ENCODE measurements around the gene SLC28A1. TPM values are rescaled to one million over a fixed set of nuclear protein-coding genes. Genes with fewer than 3 reads are reported as not detected.

Gene SLC28A1
- total RNA-seq, 1 experiment from 2014 or later, result not detected

DNA sequence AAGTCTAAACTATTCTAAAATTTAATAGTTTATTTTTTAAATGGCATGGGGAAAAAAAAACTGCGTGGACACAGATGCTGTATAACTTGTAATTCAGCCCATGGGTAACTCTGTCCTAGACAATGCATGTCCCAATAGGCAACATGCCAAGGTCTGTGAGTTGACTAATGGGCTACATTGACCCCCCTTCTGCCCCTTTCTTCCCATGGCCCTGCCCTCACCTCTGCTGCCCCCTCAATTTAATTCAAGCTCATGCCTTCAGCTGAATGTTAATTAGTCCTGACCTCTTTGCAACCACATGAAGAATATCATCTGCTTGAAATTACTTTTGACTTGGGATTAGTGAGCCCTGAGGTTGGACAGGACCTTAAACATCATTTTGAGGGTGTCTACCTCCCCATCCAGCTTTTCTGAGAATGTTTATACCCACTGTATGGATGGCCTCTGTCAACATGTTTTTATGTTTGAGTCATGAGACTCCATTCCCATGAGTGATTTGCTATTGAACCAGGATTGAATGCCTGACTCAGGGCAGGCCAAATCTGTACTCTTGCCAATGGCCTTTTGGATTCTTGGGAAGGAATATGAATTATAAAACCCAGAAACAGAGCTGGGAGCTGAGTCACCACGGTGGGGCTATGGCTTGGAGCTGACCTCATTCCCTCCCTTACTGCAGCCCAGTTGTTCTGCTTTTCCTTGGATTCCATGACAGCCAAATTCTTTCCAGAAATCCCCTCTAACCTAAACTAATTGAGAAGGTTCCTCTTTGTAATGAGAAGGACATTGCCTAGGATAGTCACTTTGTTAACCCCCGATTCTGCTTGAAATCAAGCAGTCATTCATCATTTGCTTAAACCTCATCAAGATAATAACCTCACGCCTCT is 63.7 kb downstream of the SLC28A1 start:
- no peak overlapping the region for H3K27ac ChIP-seq (ENCODE audit: low read length)
- ChIA-PET CTCF (interaction anchor here (0.6 kb wide), 1 partner anchor 349 kb away, joined by 4 read pairs; no protein-coding TSS in a partner anchor), POLR2A (no interaction called here)
- TF ChIP-seq SIN3A (IDR thresholded peaks at IDR 0.05; ENCODE audit: borderline replicate concordance, insufficient read depth, low read depth, low read length), result no peak
- no peak for TF ChIP-seq REST (IDR thresholded peaks at IDR 0.05; ENCODE audit: insufficient read depth in 1 of 2, low read depth in 2 of 2, low read length in 1 of 2)
- TF ChIP-seq, protein P1, sequence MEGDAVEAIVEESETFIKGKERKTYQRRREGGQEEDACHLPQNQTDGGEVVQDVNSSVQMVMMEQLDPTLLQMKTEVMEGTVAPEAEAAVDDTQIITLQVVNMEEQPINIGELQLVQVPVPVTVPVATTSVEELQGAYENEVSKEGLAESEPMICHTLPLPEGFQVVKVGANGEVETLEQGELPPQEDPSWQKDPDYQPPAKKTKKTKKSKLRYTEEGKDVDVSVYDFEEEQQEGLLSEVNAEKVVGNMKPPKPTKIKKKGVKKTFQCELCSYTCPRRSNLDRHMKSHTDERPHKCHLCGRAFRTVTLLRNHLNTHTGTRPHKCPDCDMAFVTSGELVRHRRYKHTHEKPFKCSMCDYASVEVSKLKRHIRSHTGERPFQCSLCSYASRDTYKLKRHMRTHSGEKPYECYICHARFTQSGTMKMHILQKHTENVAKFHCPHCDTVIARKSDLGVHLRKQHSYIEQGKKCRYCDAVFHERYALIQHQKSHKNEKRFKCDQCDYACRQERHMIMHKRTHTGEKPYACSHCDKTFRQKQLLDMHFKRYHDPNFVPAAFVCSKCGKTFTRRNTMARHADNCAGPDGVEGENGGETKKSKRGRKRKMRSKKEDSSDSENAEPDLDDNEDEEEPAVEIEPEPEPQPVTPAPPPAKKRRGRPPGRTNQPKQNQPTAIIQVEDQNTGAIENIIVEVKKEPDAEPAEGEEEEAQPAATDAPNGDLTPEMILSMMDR (IDR thresholded peaks at IDR 0.05), result no peak
- no peaks in the 10 kb centered on the region for H3K36me3 ChIP-seq (ENCODE audit: control insufficient read depth, insufficient read depth, low read length)
- H3K4me1 ChIP-seq (ENCODE audit: control insufficient read depth, insufficient read depth, low read length), result no peaks in the 10 kb centered on the region
- H3K9me3 ChIP-seq (ENCODE audit: control insufficient read depth, insufficient read depth, low read depth, low read length), result no peaks in the 10 kb centered on the region
- in situ Hi-C loops (cut with HindIII; ENCODE audit: low pct_unique_long_range_greater_than_20kb, low sequenced_read_pairs) (no loop called here), intact Hi-C loops (cut with micrococcal nuclease; ENCODE audit: unreplicated experiment) (no loop called here)
- no peaks in the 10 kb centered on the region for H3K27me3 ChIP-seq (ENCODE audit: control insufficient read depth, insufficient read depth, low read length)
- DNase-seq (ENCODE audit: low read depth, low spot score) (no peak), ATAC-seq (no peak)
- H3K4me3 ChIP-seq (ENCODE audit: low read depth in 2 of 2, low read length in 2 of 2), result no peak overlapping the region
- BruUV-seq (replicated peaks), result no TSS peak

DNA sequence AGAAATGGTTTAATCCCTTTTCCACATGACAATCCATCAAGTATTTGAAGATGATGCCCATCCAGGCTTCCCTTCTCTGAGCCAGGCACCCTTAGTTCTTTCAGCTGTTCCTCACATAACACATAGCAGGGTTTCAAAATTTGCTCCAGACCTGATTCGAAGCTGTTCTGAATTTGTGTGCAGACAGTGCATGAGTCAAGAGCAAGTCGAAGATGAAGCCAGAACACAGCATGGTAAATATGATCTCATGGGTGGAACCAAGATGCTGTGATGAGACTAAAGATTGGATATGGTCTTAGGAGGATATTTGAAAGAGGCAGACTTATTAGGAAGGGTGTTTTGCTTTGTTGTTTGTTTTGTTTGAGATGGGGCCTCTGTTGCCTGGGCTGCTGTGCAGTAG is 64.6 kb downstream of the SLC28A1 start:
- no TSS peak for BruUV-seq (replicated peaks)
- in situ Hi-C loops (cut with HindIII; ENCODE audit: low pct_unique_long_range_greater_than_20kb, low sequenced_read_pairs) (no loop called here), intact Hi-C loops (cut with micrococcal nuclease; ENCODE audit: unreplicated experiment) (no loop called here)
- DNase-seq (ENCODE audit: low read depth, low spot score), result no peak
- ATAC-seq, result no peak
- Histone ChIP-seq H3K4me1 (ENCODE audit: control insufficient read depth, insufficient read depth, low read length) (no peaks in the 10 kb centered on the region; the same call in 1 of the 2 replicates), H3K4me3 (ENCODE audit: low read depth in 2 of 2, low read length in 2 of 2) (no peak overlapping the region), H3K27ac (ENCODE audit: low read length) (no peak overlapping the region), H3K27me3 (ENCODE audit: control insufficient read depth, insufficient read depth, low read length) (no peaks in the 10 kb centered on the region), H3K36me3 (ENCODE audit: control insufficient read depth, insufficient read depth, low read length) (no peaks in the 10 kb centered on the region), H3K9me3 (ENCODE audit: control insufficient read depth, insufficient read depth, low read depth, low read length) (no peaks in the 10 kb centered on the region)
- TF ChIP-seq REST (IDR thresholded peaks at IDR 0.05; ENCODE audit: insufficient read depth in 1 of 2, low read depth in 2 of 2, low read length in 1 of 2) (no peak), POLR2AphosphoS5 (IDR thresholded peaks at IDR 0.05; ENCODE audit: low read depth, low read length) (no peak), TCF7L2 (IDR thresholded peaks at IDR 0.05; ENCODE audit: low read depth, low read length) (no peak), SIN3A (IDR thresholded peaks at IDR 0.05; ENCODE audit: borderline replicate concordance, insufficient read depth, low read depth, low read length) (no peak)
- TF ChIP-seq, protein P1 (IDR thresholded peaks at IDR 0.05), result no peak
- CTCF ChIA-PET, result interaction anchor here (0.6 kb wide), 1 partner anchor 350 kb away, joined by 4 read pairs; no protein-coding TSS in a partner anchor
- POLR2A ChIA-PET, result no interaction called here

All from Panc1 (cell line).